AG09319 (cell line): ENCODE data around the gene AATF.

ENCODE experiments used
- DNase-seq: peaks from one replicate; pipeline ENCODE4 v3.0.0-alpha.2; 2010; ENCODE audit warnings: low read depth; ENCODE audit errors: extremely low read depth
- CTCF ChIP-seq: IDR thresholded peaks from 2 replicates; pipeline ENCODE4 v1.5.1; 2011; ENCODE audit warnings: low read depth, mild to moderate bottlenecking, inconsistent platforms, low read length, moderate library complexity

AATF gene

DNA sequence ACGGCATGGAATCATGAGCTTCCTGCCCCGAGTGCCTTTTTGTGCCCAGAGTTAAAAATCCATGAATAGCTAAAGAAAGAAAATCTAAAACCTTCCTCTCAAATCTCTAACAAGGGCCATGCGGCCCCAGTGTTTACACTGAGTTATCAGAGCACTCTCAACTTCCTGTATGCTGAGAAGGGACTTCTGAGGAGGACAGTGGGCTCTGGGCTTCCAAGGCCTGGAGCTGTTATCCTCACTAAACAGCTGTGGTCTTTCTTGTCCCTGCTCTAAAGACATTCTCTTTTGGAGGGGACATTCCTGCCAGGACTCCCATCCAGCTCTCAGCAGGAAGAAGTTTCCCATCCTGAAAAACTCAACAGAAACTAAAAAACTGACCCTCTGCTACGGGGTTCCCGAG is 135.6 kb downstream of the AATF start:
- no peak for TF ChIP-seq CTCF
- no peak for DNase-seq

DNA sequence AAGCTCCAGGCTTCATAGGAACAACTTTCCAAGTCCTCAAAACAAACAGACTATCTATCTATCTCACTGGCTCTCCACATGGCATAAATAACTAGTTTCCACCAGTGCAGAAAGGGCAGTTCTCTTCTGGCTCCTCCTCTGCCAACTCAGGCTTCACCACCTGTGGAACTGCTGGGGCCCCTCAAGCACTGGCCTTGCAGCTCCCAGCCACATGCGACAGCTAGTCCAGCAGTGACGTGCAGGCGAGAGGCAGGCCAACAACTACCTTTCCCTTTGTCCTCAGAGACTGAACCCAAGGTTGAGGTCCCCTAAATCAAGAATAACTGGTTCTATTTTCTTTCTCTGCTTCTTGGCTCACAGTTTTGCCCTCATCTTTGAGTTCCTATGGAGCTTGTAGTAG is 137.6 kb downstream of the AATF start:
- TF ChIP-seq CTCF = no peak
- DNase-seq = no peak

- no peak for TF ChIP-seq CTCF
- no peak for DNase-seq
Observed at GRCh38 chr17:37086948-37087347, 138.2 kb downstream of the AATF start.

GRCh38 chr17:37087683-37088082 is 138.9 kb downstream of the AATF start:
- no peak for TF ChIP-seq CTCF
- DNase-seq = no peak

DNA sequence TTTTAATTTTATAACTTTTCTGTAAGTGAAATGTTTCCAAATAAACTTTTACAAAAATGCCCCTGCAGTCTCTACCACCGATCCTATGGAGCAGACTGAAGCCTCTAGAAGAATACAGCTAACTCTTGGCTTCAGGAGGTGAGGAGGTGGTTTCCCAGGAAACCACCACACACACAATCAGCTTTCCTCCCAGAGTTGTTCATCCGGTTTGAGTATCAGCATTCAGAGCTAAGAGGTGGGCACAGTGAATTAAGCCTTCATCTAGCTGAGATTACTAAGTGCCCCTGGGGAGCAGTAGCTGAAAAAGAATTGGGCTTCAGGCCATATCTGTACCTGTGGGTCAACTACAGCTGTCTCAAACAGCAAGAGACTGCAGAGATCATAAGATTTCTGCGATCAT is 139.7 kb downstream of the AATF start:
- no peak for TF ChIP-seq CTCF
- no peak for DNase-seq

DNA sequence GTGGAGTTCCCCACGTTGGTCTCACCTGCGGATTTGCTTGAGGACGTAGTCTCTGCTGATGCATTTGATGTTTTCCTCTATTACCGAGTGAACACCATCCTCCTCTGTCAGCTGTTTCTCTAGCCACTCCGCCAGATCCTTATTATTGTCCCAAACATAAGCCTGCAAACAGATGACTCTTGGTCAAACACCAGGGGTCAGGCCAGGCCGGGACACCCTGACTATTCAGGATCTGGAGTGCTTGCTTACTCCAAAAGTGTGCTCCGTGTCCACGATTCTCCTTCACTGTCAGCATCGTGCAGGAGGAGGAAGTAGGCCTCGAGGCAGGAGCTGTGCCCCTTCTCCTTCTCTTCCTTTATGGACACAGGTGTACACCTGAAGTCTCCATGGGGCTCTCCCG is 140.2 kb downstream of the AATF start:
- DNase-seq = no peak
- no peak for TF ChIP-seq CTCF

- TF ChIP-seq CTCF = no peak
- no peak for DNase-seq
Observed at GRCh38 chr17:37089956-37090355, 141.2 kb downstream of the AATF start.

DNA sequence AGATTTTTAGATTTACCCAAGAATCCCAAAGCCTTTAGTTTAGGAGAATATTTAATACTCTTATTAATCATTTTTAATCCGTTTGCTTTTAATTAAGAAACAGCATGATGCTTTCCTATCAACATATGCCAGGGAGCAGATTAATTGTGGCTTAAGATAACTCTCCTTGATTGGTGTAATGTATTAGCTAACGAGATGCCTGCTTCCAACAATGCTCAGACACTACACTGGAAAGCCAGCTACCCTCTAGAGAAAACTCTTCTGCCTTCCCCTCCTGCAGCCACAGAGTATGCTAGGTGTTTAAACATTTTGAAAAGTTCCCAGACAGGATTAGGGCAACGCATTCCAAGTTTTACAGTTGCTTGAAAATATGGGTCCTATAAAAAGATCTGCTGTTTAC is 142.2 kb downstream of the AATF start:
- DNase-seq = no peak
- TF ChIP-seq CTCF = no peak
